Activated T-helper 1 cell treated with Interleukin-2 at 50 U/mL for 16 hours (primary cell): ENCODE data around the gene ATP2A2.
"Not testable (repeated sequence)": the region's sequence is repeated elsewhere in the genome, so short reads cannot be mapped to it uniquely, and the experiment has no call there.

Experiments
- DNase-seq: peaks from one replicate; pipeline ENCODE4 v3.0.0-alpha.2; 2020; ENCODE audit warnings: low read depth

The ATP2A2 gene

DNA sequence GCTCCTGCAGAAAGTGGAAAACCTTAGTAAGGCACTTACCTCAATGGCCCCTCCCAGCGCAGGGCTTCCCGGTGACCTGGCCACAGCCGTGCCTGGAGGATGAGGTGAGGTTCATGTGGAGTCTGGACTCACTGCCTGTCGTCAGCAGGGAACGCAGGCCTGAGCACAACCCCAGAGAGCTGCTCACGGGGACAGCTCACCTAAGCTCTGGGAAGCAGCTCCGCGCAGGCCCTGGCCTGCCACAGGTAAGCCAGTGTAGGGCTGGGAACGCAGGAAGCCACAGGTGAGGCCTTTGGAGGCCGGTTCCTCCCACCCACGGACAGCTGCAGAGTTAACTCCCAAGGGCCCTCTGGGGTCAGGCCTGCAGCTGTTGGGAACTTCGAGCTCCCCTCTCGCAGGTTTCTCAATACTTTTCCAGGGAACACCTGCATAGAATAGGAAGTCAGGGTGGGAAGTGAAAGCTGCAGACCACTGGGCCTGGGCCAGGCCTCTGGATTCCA is 89.7 kb downstream of the ATP2A2 start:
- DNase-seq, result no peak

GRCh38 chr12:110371408-110372055 is 90.5 kb downstream of the ATP2A2 start:
- no peak for DNase-seq

GRCh38 chr12:110372056-110372425 is 91.0 kb downstream of the ATP2A2 start:
- no peak for DNase-seq

GRCh38 chr12:110373025-110373424 is 92.0 kb downstream of the ATP2A2 start:
- DNase-seq, result no peak

GRCh38 chr12:110373425-110373824 is 92.4 kb downstream of the ATP2A2 start:
- DNase-seq, result no peak

DNA sequence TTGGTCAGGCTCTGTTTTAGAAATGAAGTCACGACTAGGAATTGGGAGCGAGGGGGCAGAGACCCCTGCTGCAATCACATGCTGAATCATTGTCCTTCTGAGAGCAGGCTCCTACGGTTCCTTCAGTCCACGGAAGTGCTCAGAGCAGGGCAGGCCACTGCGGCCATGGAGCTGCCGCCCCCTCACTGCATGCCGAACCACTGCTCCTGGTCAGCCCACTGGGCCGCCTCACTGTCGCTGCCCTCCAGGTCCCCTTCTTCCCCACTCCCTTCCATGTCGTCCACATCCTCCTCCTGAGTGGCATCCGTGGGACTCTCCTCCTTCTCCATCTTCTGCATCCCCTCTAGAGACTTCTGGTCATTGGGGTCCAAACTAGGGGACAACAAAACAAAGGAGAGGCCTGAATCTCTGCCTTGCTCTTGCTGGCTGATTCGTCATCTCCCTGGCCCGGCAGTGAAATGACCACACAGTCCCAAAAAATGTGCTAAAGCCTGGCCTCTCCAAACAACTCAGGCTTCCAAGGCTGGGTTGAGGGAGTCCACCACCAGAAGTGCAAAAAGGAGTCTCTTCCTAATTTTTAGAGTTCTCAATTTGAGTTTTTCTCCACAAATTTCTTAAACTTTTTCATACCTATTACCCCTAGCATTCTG is 93.0 kb downstream of the ATP2A2 start:
- DNase-seq, result no peak

DNA sequence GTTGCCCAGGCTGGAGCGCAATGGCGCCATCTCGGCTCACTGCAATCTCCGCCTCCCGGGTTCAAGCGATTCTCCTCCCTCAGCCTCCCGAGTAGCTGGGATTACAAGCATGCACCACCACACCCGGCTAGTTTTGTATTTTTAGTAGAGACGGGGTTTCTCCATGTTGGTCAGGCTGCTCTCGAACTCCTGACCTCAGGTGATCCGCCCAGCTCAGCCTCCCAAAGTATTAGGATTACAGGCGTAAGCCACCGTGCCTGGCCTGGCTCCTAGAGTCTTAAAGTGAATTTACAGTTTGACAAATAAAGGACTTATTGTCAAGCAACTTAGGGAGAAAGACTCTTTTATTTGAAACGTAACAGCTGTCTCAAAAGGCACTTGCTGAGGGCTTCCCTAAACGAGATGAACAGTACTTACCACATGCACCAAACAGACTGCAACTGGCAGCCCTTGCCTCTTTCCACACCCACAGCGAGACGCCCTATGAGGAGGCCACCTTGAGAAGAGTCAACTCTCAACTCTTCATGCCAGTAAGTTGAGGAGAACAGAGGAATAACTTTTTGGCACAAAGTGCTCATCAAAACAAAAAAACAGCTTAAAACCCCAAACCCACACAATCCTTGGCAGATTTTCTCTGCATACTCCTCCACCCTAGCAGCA is 97.2 kb downstream of the ATP2A2 start:
- not testable (repeated sequence) for DNase-seq

- no peak for DNase-seq
These were observed 98.2 kb downstream of the ATP2A2 start for GRCh38 chr12:110379197-110379596.

DNA sequence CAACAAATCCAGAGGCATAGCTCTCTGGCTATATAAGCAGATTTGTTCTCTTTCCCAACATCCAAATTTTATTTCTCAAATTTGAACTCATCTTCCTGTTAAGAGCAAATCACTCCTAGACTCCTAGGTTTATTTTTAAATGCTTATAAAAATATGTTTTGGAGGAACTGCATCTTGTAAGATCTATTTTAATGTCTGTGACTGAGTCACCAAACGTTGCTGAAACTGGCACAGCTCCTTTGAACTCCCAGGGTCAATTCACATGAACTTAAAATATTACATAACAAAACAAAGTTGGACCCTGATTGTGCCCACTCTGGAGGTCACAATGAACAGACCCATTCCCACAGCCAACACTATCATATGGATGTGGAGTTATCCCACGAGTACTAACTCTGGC is 98.6 kb downstream of the ATP2A2 start:
- no peak for DNase-seq

- no peak for DNase-seq
These were observed 101.6 kb downstream of the ATP2A2 start for GRCh38 chr12:110382683-110383082.
